GM12873 (cell line): Measurements from ENCODE around the gene ZBTB1.

Source experiments
- TF ChIP-seq, protein P1 (sequence below): IDR thresholded peaks from 2 replicates; pipeline ENCODE4 v1.5.1; 2012; ENCODE audit warnings: low read depth, mild to moderate bottlenecking, moderate library complexity, low read length, control low read depth; ENCODE audit not compliant: insufficient read depth; ENCODE audit errors: missing control alignments

Gene ZBTB1

DNA sequence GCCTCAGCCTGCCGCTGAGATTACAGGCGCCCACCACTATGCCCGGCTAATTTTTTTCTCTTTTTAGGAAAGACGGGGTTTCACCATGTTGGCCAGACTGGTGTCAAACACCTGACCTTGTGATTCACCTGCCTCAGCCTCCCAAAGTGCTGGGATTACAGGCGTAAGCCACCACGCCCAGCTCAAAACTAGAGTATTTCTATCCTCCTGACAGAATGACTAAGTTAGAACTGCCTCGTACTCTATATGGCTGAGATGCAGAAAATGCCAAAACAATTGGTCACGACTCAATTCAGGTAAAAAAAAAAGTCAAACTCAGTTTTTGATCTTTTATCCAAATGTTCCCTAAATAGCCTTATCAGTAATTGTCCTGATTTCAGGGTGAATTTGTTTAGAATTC, 28.1 kb upstream of the ZBTB1 start:
- TF ChIP-seq, protein P1, sequence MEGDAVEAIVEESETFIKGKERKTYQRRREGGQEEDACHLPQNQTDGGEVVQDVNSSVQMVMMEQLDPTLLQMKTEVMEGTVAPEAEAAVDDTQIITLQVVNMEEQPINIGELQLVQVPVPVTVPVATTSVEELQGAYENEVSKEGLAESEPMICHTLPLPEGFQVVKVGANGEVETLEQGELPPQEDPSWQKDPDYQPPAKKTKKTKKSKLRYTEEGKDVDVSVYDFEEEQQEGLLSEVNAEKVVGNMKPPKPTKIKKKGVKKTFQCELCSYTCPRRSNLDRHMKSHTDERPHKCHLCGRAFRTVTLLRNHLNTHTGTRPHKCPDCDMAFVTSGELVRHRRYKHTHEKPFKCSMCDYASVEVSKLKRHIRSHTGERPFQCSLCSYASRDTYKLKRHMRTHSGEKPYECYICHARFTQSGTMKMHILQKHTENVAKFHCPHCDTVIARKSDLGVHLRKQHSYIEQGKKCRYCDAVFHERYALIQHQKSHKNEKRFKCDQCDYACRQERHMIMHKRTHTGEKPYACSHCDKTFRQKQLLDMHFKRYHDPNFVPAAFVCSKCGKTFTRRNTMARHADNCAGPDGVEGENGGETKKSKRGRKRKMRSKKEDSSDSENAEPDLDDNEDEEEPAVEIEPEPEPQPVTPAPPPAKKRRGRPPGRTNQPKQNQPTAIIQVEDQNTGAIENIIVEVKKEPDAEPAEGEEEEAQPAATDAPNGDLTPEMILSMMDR: no peak

GRCh38 chr14:64478634-64479250, 25.8 kb upstream of the ZBTB1 start:
- TF ChIP-seq, protein P1: no peak

DNA sequence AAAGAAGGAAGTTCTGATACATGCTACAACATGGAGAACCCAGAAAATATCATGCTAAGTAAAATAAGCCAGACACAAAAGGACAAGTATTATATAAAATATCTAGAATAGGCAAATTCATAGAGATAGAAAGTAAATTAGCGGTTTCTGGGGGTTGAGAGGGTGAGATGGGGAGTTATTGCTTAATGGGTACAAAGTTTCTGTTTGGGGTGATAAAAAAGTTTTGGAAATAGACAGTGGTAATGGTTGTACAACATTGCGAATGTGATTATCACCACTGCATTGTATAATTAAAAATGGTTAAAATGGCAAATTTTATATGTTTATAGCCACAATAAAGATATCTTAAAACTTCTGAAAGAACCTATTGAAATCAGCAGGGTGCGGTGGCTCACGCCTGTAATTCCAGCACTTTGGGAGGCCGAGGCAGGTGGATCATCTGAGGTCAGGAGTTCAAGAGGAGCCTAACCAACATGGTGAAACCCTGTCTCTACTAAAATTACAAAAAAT, 15.9 kb upstream of the ZBTB1 start:
- TF ChIP-seq, protein P1: no peak

GRCh38 chr14:64491637-64492036, 12.9 kb upstream of the ZBTB1 start:
- TF ChIP-seq, protein P1: no peak

GRCh38 chr14:64493455-64493854, 11.1 kb upstream of the ZBTB1 start:
- TF ChIP-seq, protein P1: no peak

DNA sequence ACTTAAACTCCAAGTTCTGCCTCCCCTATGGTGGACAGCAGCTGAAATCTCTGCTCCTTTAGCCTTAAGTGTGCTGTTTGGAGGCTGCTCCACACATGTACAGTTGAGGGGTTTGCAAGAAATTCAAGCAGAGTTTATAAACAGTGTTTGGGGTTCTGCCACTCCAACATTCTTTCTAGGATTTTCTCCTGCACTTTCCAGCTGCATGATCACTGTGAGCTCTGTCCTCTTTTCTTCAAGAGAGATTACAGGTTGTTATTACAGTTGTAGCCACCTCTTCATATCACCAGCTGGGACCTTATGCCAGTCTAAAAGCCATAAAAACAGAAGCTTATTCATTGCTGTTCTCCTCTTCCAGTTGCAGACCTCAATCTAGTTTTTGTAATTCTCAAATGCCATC, 9.3 kb upstream of the ZBTB1 start:
- TF ChIP-seq, protein P1: no peak

GRCh38 chr14:64496764-64497163, 7.8 kb upstream of the ZBTB1 start:
- TF ChIP-seq, protein P1: no peak

GRCh38 chr14:64500088-64500487, 4.5 kb upstream of the ZBTB1 start:
- TF ChIP-seq, protein P1: no peak
